Mesenchymal stem cell (in vitro differentiated cells and primary cell): ENCODE measurements around the gene BCR.

Experiments
- DNase-seq: peaks from one replicate; pipeline ENCODE4 v3.0.0-alpha.2; 2013
- H2AFZ ChIP-seq: one replicate; pipeline ENCODE4 v1.6.1; 2013; ENCODE audit warnings: low read depth, mild to moderate bottlenecking, control low read depth, inconsistent platforms, low read length, moderate library complexity
- H2AK5ac ChIP-seq: 2 replicates; pipeline ENCODE4 v1.6.1; 2013; ENCODE audit warnings: low read length, moderate library complexity, mild to moderate bottlenecking, inconsistent platforms; ENCODE audit not compliant: severe bottlenecking
- H2BK120ac ChIP-seq: one replicate; pipeline ENCODE4 v1.6.1; 2013; ENCODE audit warnings: low read depth, mild to moderate bottlenecking, inconsistent platforms, low read length, moderate library complexity
- H2BK12ac ChIP-seq, 2 experiments: one replicate each; pipeline ENCODE4 v1.6.1; 2013; ENCODE audit warnings: inconsistent platforms in 2 of 2, low read length in 2 of 2, mild to moderate bottlenecking in 2 of 2, moderate library complexity in 2 of 2, control low read depth in 1 of 2
- H2BK15ac ChIP-seq: one replicate; pipeline ENCODE4 v1.6.1; 2013; ENCODE audit warnings: mild to moderate bottlenecking, low read depth, inconsistent platforms; ENCODE audit not compliant: poor library complexity, severe bottlenecking
- H2BK5ac ChIP-seq: 2 replicates; pipeline ENCODE4 v1.6.1; 2013; ENCODE audit warnings: low read depth, mild to moderate bottlenecking, low read length, control low read depth, inconsistent platforms; ENCODE audit not compliant: poor library complexity, severe bottlenecking
- H3K14ac ChIP-seq, 2 experiments: one replicate each; pipeline ENCODE4 v1.6.1; 2013; ENCODE audit warnings: inconsistent platforms in 2 of 2, low read length in 2 of 2, control low read depth in 1 of 2, mild to moderate bottlenecking in 1 of 2, moderate library complexity in 1 of 2
- H3K18ac ChIP-seq, 2 experiments: one replicate each; pipeline ENCODE4 v1.6.1; 2013; ENCODE audit warnings: inconsistent platforms in 2 of 2, low read length in 2 of 2, control low read depth in 1 of 2, low read depth in 1 of 2, mild to moderate bottlenecking in 1 of 2
- H3K23ac ChIP-seq, 2 experiments: one replicate each; pipeline ENCODE4 v1.6.1; 2013; ENCODE audit warnings: inconsistent platforms in 2 of 2, low read length in 2 of 2, mild to moderate bottlenecking in 2 of 2, moderate library complexity in 2 of 2, control low read depth in 1 of 2
- H3K27ac ChIP-seq: 2 replicates; pipeline ENCODE4 v1.5.1; 2013; ENCODE audit warnings: mild to moderate bottlenecking, moderate library complexity, low read length, control low read depth, inconsistent platforms; ENCODE audit not compliant: poor library complexity, severe bottlenecking
- H3K27me3 ChIP-seq, 2 experiments: 2 replicates each; pipeline versions ENCODE4 v1.6.1 to v1.7.0; 2013; ENCODE audit warnings: low read length in 2 of 2, mild to moderate bottlenecking in 2 of 2, moderate library complexity in 2 of 2, control low read depth in 1 of 2, inconsistent platforms in 1 of 2; ENCODE audit not compliant: control insufficient read depth in 1 of 2, insufficient read depth in 1 of 2
- H3K36me3 ChIP-seq, 2 experiments: 2 replicates each; pipeline versions ENCODE4 v1.6.1 to v1.7.0; 2013; ENCODE audit warnings: low read length in 2 of 2, control low read depth in 1 of 2, inconsistent platforms in 1 of 2, low read depth in 1 of 2, mild to moderate bottlenecking in 1 of 2; ENCODE audit not compliant: insufficient read depth in 2 of 2, control insufficient read depth in 1 of 2
- H3K4ac ChIP-seq, 2 experiments: one replicate each; pipeline ENCODE4 v1.6.1; 2013; ENCODE audit warnings: inconsistent platforms in 2 of 2, low read length in 2 of 2, mild to moderate bottlenecking in 2 of 2, moderate library complexity in 2 of 2, control low read depth in 1 of 2, low read depth in 1 of 2
- H3K4me1 ChIP-seq: 2 replicates; pipeline ENCODE4 v1.6.1; 2013; ENCODE audit warnings: low read depth, low read length, control low read depth; ENCODE audit not compliant: control insufficient read depth, insufficient read depth
- H3K4me2 ChIP-seq: 2 replicates; pipeline ENCODE4 v1.6.1; 2013; ENCODE audit warnings: low read length, mild to moderate bottlenecking, inconsistent platforms; ENCODE audit not compliant: poor library complexity, severe bottlenecking
- H3K4me3 ChIP-seq, 2 experiments: 2 replicates each; pipeline versions ENCODE4 v1.5.1 to v1.7.0; 2013; ENCODE audit warnings: low read length in 2 of 2, mild to moderate bottlenecking in 2 of 2, control low read depth in 1 of 2, low read depth in 1 of 2; ENCODE audit not compliant: insufficient read depth in 1 of 2
- H3K79me1 ChIP-seq: replicated peaks from 2 replicates; pipeline ENCODE4 v1.6.1; 2013; ENCODE audit warnings: mild to moderate bottlenecking, control low read depth, low read length, inconsistent platforms; ENCODE audit not compliant: poor library complexity, severe bottlenecking
- H3K9ac ChIP-seq: 2 replicates; pipeline ENCODE4 v1.7.0; 2013; ENCODE audit warnings: mild to moderate bottlenecking, low read length, moderate library complexity
- H3K9me3 ChIP-seq: 2 replicates; pipeline ENCODE4 v1.7.0; 2013; ENCODE audit warnings: mild to moderate bottlenecking, low read length; ENCODE audit not compliant: control insufficient read depth
- H4K8ac ChIP-seq: one replicate; pipeline ENCODE4 v1.6.1; 2013; ENCODE audit warnings: inconsistent platforms, mild to moderate bottlenecking, low read length, moderate library complexity
- H4K91ac ChIP-seq: one replicate; pipeline ENCODE4 v1.6.1; 2013; ENCODE audit warnings: mild to moderate bottlenecking, low read length, inconsistent platforms
- WGBS: methylation state at CpG from one replicate; pipeline ENCODE4 v1.1.7; 2013; ENCODE audit warnings: mixed read lengths; 5-methylcytosine and 5-hydroxymethylcytosine counted together

The BCR gene

DNA sequence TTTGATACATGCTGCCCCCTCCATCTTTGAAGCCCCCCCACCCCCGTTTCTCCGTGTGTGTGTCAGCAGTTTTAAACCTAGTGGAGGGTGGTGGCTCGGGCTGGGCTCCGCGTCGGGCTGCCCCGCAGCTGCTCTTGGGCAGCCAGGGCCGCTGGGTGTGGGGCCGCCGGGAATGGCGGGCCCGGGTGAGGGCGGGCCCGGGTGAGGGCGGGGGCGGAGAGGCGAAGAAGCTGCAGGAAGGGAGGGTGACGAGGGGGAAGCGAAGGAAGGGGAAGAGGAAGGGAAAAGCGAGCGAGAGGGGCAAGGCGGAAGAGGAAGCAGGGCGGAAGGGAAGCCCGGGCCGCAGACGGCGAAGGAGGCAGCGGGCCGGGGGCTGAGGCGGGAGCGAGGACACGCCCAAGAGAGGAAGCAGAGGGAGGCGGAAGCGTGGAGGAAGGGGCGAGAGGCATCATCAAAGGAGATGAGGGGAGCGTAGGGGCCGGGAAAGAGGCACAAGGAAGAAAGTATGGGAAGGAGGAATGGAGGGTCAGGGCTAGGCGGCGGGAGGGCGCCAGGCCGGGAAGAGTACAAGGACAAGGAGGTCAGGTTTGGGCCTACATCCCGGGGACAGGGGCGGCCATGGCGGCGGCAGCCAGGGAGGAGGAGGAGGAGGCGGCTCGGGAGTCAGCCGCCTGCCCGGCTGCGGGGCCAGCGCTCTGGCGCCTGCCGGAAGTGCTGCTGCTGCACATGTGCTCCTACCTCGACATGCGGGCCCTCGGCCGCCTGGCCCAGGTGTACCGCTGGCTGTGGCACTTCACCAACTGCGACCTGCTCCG is 82.4 kb downstream of the BCR start:
- H4K8ac ChIP-seq = no peak overlapping the region
- no peak overlapping the region for H2BK120ac ChIP-seq
- H3K79me1 ChIP-seq = peaks cover 18% of the 10 kb centered on the region
- H3K36me3 ChIP-seq = peaks cover 47 to 65% of the 10 kb centered on the region in 2 experiments
- H3K4ac ChIP-seq = no peak overlapping the region
- no peak overlapping the region for H3K4me3 ChIP-seq
- H3K4me2 ChIP-seq = no peak overlapping the region
- no peak overlapping the region for H2AFZ ChIP-seq
- no peak overlapping the region for H2BK5ac ChIP-seq
- WGBS = 94% methylated on average over 51 of the region's 60 CpGs
- H2BK15ac ChIP-seq = no peak overlapping the region
- no peak for DNase-seq
- no peak overlapping the region for H3K14ac ChIP-seq
- no peak overlapping the region for H3K23ac ChIP-seq
- no peak overlapping the region for H3K18ac ChIP-seq
- no peak overlapping the region for H4K91ac ChIP-seq
- peaks cover 5% of the 10 kb centered on the region for H3K4me1 ChIP-seq
- no peaks in the 10 kb centered on the region for H3K9me3 ChIP-seq
- H3K9ac ChIP-seq = no peak overlapping the region
- no peaks in the 10 kb centered on the region for H3K27me3 ChIP-seq
- H2BK12ac ChIP-seq = no peak overlapping the region
- H3K27ac ChIP-seq = no peak overlapping the region
- H2AK5ac ChIP-seq = no peak overlapping the region

DNA sequence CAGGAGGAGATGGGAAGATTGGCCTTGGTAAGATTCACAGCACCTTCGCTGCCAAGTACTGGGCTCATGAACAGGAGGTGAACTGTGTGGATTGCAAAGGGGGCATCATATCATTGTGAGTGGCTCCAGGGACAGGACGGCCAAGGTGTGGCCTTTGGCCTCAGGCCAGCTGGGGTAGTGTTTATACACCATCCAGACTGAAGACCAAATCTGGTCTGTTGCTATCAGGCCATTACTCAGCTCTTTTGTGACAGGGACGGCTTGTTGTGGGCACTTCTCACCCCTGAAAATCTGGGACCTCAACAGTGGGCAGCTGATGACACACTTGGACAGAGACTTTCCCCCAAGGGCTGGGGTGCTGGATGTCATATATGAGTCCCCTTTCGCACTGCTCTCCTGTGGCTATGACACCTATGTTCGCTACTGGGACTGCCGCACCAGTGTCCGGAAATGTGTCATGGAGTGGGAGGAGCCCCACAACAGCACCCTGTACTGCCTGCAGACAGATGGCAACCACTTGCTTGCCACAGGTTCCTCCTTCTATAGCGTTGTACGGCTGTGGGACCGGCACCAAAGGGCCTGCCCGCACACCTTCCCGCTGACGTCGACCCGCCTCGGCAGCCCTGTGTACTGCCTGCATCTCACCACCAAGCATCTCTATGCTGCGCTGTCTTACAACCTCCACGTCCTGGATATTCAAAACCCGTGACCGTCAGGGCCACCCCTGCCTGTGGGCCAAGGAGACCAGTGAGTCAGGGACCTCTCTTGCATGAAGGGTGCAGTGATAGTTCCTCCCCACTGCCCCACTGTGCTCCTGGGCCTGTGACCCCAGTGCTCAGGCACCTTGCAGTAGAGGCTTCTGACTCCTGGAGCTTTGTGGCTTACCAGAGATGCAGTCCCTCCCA is 83.6 kb downstream of the BCR start:
- Histone ChIP-seq H2BK12ac (no peak overlapping the region), H3K4me1 (peaks cover 3% of the 10 kb centered on the region), H2BK5ac (no peak overlapping the region), H3K23ac (no peak overlapping the region), H3K36me3 (peaks cover 53 to 65% of the 10 kb centered on the region in 2 experiments), H2AK5ac (no peak overlapping the region), H3K4me2 (no peak overlapping the region), H2BK120ac (no peak overlapping the region), H4K91ac (no peak overlapping the region), H3K27ac (no peak overlapping the region), H3K4ac (no peak overlapping the region), H3K27me3 (no peaks in the 10 kb centered on the region), H3K18ac (no peak overlapping the region), H2BK15ac (no peak overlapping the region), H3K9ac (no peak overlapping the region), H3K79me1 (peaks cover 10% of the 10 kb centered on the region), H4K8ac (no peak overlapping the region), H3K14ac (no peak overlapping the region), H2AFZ (no peak overlapping the region), H3K4me3 (no peak overlapping the region), H3K9me3 (no peaks in the 10 kb centered on the region)
- WGBS = 94% methylated on average over 20 of the region's 20 CpGs
- no peak for DNase-seq

DNA sequence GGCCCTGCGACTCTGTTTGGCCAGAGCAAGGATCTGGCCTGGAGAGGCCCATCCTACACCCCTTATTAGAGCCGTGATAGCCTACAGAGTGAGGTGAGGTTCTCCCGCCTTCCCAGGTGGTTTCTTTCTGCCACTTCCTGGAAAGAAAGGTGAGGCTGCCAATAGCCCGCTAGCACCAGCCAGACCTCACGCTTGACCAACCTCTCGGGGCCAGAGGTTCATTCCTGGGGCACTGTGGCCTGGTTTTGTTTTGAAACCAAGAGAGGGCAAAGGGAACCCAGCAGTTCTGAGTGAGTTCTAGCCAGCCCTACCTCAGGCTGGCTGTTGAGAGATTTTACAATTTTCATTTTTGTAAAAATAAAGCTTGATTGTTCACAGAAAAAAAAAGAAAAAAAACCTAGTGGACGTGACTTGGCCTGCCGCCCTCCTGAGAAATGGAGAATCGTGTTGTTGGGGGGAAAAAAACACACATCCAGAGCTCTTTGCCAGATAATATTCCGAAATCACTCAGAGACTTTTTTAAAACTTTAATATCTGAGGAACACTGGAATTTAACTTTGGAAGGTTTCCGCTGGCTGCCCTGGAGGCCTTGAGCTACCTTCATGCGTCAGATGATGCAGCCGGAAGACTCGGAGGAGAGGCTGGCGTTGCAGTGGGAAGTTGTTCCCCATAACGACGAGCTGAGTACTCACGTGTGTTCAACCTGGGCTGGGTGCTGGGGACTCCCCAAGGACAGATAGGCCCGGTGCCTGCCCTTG is 84.5 kb downstream of the BCR start:
- peaks cover 4% of the 10 kb centered on the region for H3K4me1 ChIP-seq
- WGBS = 94% methylated on average over 19 of the region's 19 CpGs
- H2BK5ac ChIP-seq = no peak overlapping the region
- H3K14ac ChIP-seq = no peak overlapping the region
- no peak overlapping the region for H3K4me3 ChIP-seq
- H3K9ac ChIP-seq = no peak overlapping the region
- H2AK5ac ChIP-seq = no peak overlapping the region
- no peak overlapping the region for H3K23ac ChIP-seq
- DNase-seq = no peak
- H3K4me2 ChIP-seq = no peak overlapping the region
- H3K4ac ChIP-seq = no peak overlapping the region
- peaks cover 8% of the 10 kb centered on the region for H3K79me1 ChIP-seq
- H3K18ac ChIP-seq = no peak overlapping the region
- no peak overlapping the region for H4K91ac ChIP-seq
- no peaks in the 10 kb centered on the region for H3K9me3 ChIP-seq
- H2BK120ac ChIP-seq = no peak overlapping the region
- H4K8ac ChIP-seq = no peak overlapping the region
- H3K27me3 ChIP-seq = no peaks in the 10 kb centered on the region
- H3K36me3 ChIP-seq = peaks cover 61 to 73% of the 10 kb centered on the region in 2 experiments
- no peak overlapping the region for H3K27ac ChIP-seq
- H2BK15ac ChIP-seq = no peak overlapping the region
- H2BK12ac ChIP-seq = no peak overlapping the region
- H2AFZ ChIP-seq = no peak overlapping the region

DNA sequence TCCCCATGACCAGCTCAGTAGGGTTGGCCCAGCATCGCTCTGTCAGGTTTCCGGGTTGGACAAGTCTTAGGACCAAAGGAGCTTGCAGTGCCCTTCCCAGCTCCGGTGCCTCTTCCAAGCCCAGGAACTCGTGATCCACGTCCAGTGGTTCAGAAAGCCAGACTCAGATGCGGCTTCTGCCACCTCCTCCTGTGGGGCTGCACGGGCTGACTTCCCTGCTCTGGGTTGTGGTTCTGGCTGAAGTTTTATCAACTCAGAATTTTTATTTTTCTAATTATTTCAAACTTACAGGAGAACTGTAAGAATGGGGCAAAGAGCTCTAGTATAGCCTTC is 85.0 kb downstream of the BCR start:
- Histone ChIP-seq H2BK15ac (no peak overlapping the region), H4K8ac (no peak overlapping the region), H3K9me3 (no peaks in the 10 kb centered on the region), H3K79me1 (peaks cover 6% of the 10 kb centered on the region), H3K4me3 (no peak overlapping the region), H3K14ac (no peak overlapping the region), H3K4me2 (no peak overlapping the region), H2AFZ (no peak overlapping the region), H2BK120ac (no peak overlapping the region), H2AK5ac (no peak overlapping the region), H3K18ac (no peak overlapping the region), H3K23ac (no peak overlapping the region), H3K4ac (no peak overlapping the region), H2BK5ac (no peak overlapping the region), H4K91ac (no peak overlapping the region), H3K36me3 (peaks cover 66 to 76% of the 10 kb centered on the region in 2 experiments), H3K4me1 (peaks cover 6% of the 10 kb centered on the region), H3K27ac (no peak overlapping the region), H3K27me3 (no peaks in the 10 kb centered on the region), H3K9ac (no peak overlapping the region), H2BK12ac (no peak overlapping the region)
- WGBS = 100% methylated on average over 3 of the region's 7 CpGs
- DNase-seq = no peak
